DND-41 (cell line): ENCODE results near the gene RBFOX2.

Source experiments
- CTCF ChIP-seq: IDR thresholded peaks from 2 replicates; pipeline ENCODE4 v1.5.1; 2012; ENCODE audit warnings: borderline replicate concordance, low read length, moderate library complexity, mild to moderate bottlenecking; ENCODE audit not compliant: poor library complexity, severe bottlenecking; ENCODE audit errors: extremely low read depth
- EZH2 ChIP-seq: IDR thresholded peaks from 3 replicates; pipeline ENCODE4 v1.6.1; 2012; ENCODE audit warnings: borderline replicate concordance, low read depth, mild to moderate bottlenecking, moderate library complexity, low read length, inconsistent platforms; ENCODE audit not compliant: severe bottlenecking

GRCh38 chr22:35736166-35736565, 292.5 kb downstream of the RBFOX2 start:
- TF ChIP-seq CTCF, result no peak
- TF ChIP-seq EZH2, result no peak
